SK-N-SH (cell line): ENCODE results near the gene ADGRE2. TPM values are rescaled to one million over a fixed set of nuclear protein-coding genes. Genes with fewer than 3 reads are reported as not detected.
"Not testable (repeated sequence)": the region's sequence is repeated elsewhere in the genome, so short reads cannot be mapped to it uniquely, and the experiment has no call there.

ENCODE experiments used
- CTCF ChIA-PET: fragments of 300-600, 350-600 bp; formaldehyde crosslinking; extraction: SDS; loops from one replicate; lab custom pipeline; 2021; lab: Yijun Ruan, JAX
- POLR2A ChIA-PET: fragments of 350-600 bp; sonication (Branson Sonifier 250); formaldehyde crosslinking; extraction: SDS; loops from one replicate; lab custom pipeline; 2020; ENCODE audit warnings: antibody characterized with exemption, inconsistent platforms; lab: Yijun Ruan, JAX
- DNase-seq: peaks from one replicate; pipeline ENCODE4 v3.0.0; 2012
- H2AFZ ChIP-seq: fragments of 200-600 bp; sonication (generic); 2 replicates; pipeline ENCODE4 v1.8.1; 2016; ENCODE audit warnings: antibody characterized with exemption, mild to moderate bottlenecking, low read depth
- H3F3A ChIP-seq: fragments of 200-600 bp; sonication (generic); replicated peaks from 2 replicates; pipeline ENCODE3; 2016; ENCODE audit warnings: antibody characterized with exemption, mild to moderate bottlenecking; ENCODE audit not compliant: insufficient read depth
- H3K27ac ChIP-seq, 2 experiments: fragments of 200-500 bp in 1 of 2; fragments of 200-600 bp in 1 of 2; sonication (Bioruptor generic) in 1 of 2; sonication (generic), shearing (Covaris generic) in 1 of 2; 2 replicates each; pipeline versions ENCODE4 v1.5.1 to v1.6.1; 2014 to 2016; ENCODE audit warnings: low read depth in 2 of 2, inconsistent platforms in 1 of 2, low read length in 1 of 2, mild to moderate bottlenecking in 1 of 2, mixed read lengths in 1 of 2
- H3K27me3 ChIP-seq: fragments of 200-600 bp; sonication (generic), shearing (Covaris generic); 2 replicates; pipeline ENCODE4 v1.6.1; 2016; ENCODE audit warnings: mixed run types; ENCODE audit not compliant: insufficient read depth
- H3K36me3 ChIP-seq, 2 experiments: fragments of 200-500 bp in 1 of 2; fragments of 200-600 bp in 1 of 2; sonication (Bioruptor generic) in 1 of 2; sonication (generic) in 1 of 2; replicated peaks in 1 of 2; 2 replicates each; pipeline versions ENCODE3 to v1.5.1; 2014 to 2016; ENCODE audit warnings: low read length in 1 of 2, mild to moderate bottlenecking in 1 of 2; ENCODE audit not compliant: insufficient read depth in 2 of 2, control insufficient read depth in 1 of 2
- H3K4me1 ChIP-seq, 2 experiments: fragments of 200-500 bp in 1 of 2; fragments of 200-600 bp in 1 of 2; sonication (Bioruptor generic) in 1 of 2; sonication (generic), shearing (Covaris generic) in 1 of 2; 2 replicates each; pipeline versions ENCODE4 v1.5.1 to v1.6.1; 2014 to 2016; ENCODE audit warnings: low read depth in 1 of 2, low read length in 1 of 2, mixed run types in 1 of 2; ENCODE audit not compliant: insufficient read depth in 2 of 2, control insufficient read depth in 1 of 2
- H3K4me2 ChIP-seq: fragments of 200-600 bp; sonication (generic), shearing (Covaris generic); 2 replicates; pipeline ENCODE4 v1.6.1; 2017; ENCODE audit warnings: mixed run types
- H3K4me3 ChIP-seq, 2 experiments: fragments of 200-500 bp in 1 of 2; fragments of 200-600 bp in 1 of 2; sonication (Bioruptor generic) in 1 of 2; sonication (generic), shearing (Covaris generic) in 1 of 2; 2 replicates each; pipeline versions ENCODE4 v1.5.1 to v1.8.1; 2014 to 2016; ENCODE audit warnings: low read depth in 2 of 2, inconsistent platforms in 1 of 2, low read length in 1 of 2, mild to moderate bottlenecking in 1 of 2, mixed read lengths in 1 of 2, moderate library complexity in 1 of 2
- H3K79me2 ChIP-seq: fragments of 200-600 bp; sonication (generic); 2 replicates; pipeline ENCODE4 v1.8.1; 2017; ENCODE audit warnings: mild to moderate bottlenecking; ENCODE audit not compliant: insufficient read depth
- H3K9ac ChIP-seq: fragments of 200-600 bp; sonication (generic); 2 replicates; pipeline ENCODE4 v1.6.1; 2017; ENCODE audit warnings: mixed run types
- H3K9me2 ChIP-seq: fragments of 200-600 bp; sonication (generic); 2 replicates; pipeline ENCODE4 v1.6.1; 2017; ENCODE audit warnings: mixed run types
- H3K9me3 ChIP-seq: fragments of 200-600 bp; sonication (generic); 2 replicates; pipeline ENCODE4 v1.6.1; 2017; ENCODE audit warnings: mixed run types, mild to moderate bottlenecking, moderate library complexity
- H4K20me1 ChIP-seq: fragments of 200-600 bp; sonication (generic); 2 replicates; pipeline ENCODE4 v1.6.1; 2017; ENCODE audit warnings: mild to moderate bottlenecking, mixed run types; ENCODE audit not compliant: insufficient read depth
- CHD2 ChIP-seq: fragments of 150-350 bp; IDR thresholded peaks from 2 replicates; pipeline ENCODE4 v1.6.1; 2018; ENCODE audit warnings: low read length; ENCODE audit not compliant: partially characterized antibody
- ELF1 ChIP-seq: IDR thresholded peaks from 2 replicates; pipeline ENCODE4 v1.4.0; 2012
- FOSL2 ChIP-seq: IDR thresholded peaks from 2 replicates; pipeline ENCODE4 v1.4.0; 2012; ENCODE audit warnings: low read depth, mild to moderate bottlenecking, moderate library complexity, borderline replicate concordance
- GABPA ChIP-seq: IDR thresholded peaks from 2 replicates; pipeline ENCODE4 v1.4.0; 2012; ENCODE audit warnings: low read depth, mild to moderate bottlenecking
- JUND ChIP-seq: IDR thresholded peaks from 2 replicates; pipeline ENCODE4 v1.4.0; 2012
- MEF2A ChIP-seq: IDR thresholded peaks from 2 replicates; pipeline ENCODE4 v1.4.0; 2012; ENCODE audit warnings: low read depth, borderline replicate concordance
- NFIC ChIP-seq: IDR thresholded peaks from 2 replicates; pipeline ENCODE4 v1.4.0; 2012; ENCODE audit warnings: borderline replicate concordance
- NRF1 ChIP-seq: IDR thresholded peaks from 2 replicates; pipeline ENCODE4 v1.6.1; 2012; ENCODE audit warnings: low read depth, mild to moderate bottlenecking, low read length
- POLR2AphosphoS5 ChIP-seq: IDR thresholded peaks from 2 replicates; pipeline ENCODE4 v1.6.1; 2012; ENCODE audit warnings: low read depth, low read length
- RAD21 ChIP-seq: IDR thresholded peaks from 2 replicates; pipeline ENCODE4 v1.6.1; 2012; ENCODE audit warnings: mild to moderate bottlenecking, low read length
- RCOR1 ChIP-seq: fragments of 150-350 bp; IDR thresholded peaks from 2 replicates; pipeline ENCODE4 v1.6.1; 2017; ENCODE audit warnings: antibody characterized with exemption, low read length
- RXRA ChIP-seq: IDR thresholded peaks from 2 replicates; pipeline ENCODE4 v1.4.0; 2012; ENCODE audit warnings: low read depth, mild to moderate bottlenecking, borderline replicate concordance
- SIN3A ChIP-seq: IDR thresholded peaks from 2 replicates; pipeline ENCODE4 v1.6.1; 2012; ENCODE audit warnings: low read depth, mild to moderate bottlenecking, low read length, moderate library complexity, borderline replicate concordance
- TAF1 ChIP-seq: IDR thresholded peaks from 2 replicates; pipeline ENCODE4 v1.6.1; 2012; ENCODE audit warnings: low read depth, mild to moderate bottlenecking, low read length, moderate library complexity, borderline replicate concordance
- TEAD4 ChIP-seq: IDR thresholded peaks from 2 replicates; pipeline ENCODE4 v1.4.0; 2012; ENCODE audit warnings: mild to moderate bottlenecking, borderline replicate concordance; ENCODE audit not compliant: insufficient read depth
- USF1 ChIP-seq: IDR thresholded peaks from 2 replicates; pipeline ENCODE4 v1.4.0; 2012; ENCODE audit warnings: low read depth, borderline replicate concordance
- USF2 ChIP-seq: fragments of 150-350 bp; IDR thresholded peaks from 2 replicates; pipeline ENCODE4 v1.6.1; 2017; ENCODE audit warnings: antibody characterized with exemption, low read length, low read depth, borderline replicate concordance
- WGBS: methylation state at CpG from one replicate; pipeline ENCODE4 v1.1.6; 2017; ENCODE audit warnings: low lambda C conversion rate; 5-methylcytosine and 5-hydroxymethylcytosine counted together
- polyA plus RNA-seq, 3 experiments: library from polyadenylated mRNA; depleted of rRNA; stranded (reverse); fragments of >200 nt; gene quantifications; 2 replicates each; pipeline ENCODE4 v1.2.3, GENCODE V29; 2012
- TF ChIP-seq, protein P1 (sequence below): fragments of 200-600 bp; sonication (generic); IDR thresholded peaks from 2 replicates; pipeline ENCODE4 v1.6.1; 2017; ENCODE audit warnings: antibody characterized with exemption, mild to moderate bottlenecking, moderate library complexity

The ADGRE2 gene
- polyA plus RNA-seq (2012; rRNA removed): 0.02 TPM in 1 of 2 replicates, not detected in the other
- 0.03 TPM in 1 of 2 replicates, not detected in the other for polyA plus RNA-seq (2012; cell fraction: cytosol; rRNA removed)
- 0.02 TPM in 1 of 2 replicates, not detected in the other for polyA plus RNA-seq (2012; cell fraction: nucleus; rRNA removed)

DNA sequence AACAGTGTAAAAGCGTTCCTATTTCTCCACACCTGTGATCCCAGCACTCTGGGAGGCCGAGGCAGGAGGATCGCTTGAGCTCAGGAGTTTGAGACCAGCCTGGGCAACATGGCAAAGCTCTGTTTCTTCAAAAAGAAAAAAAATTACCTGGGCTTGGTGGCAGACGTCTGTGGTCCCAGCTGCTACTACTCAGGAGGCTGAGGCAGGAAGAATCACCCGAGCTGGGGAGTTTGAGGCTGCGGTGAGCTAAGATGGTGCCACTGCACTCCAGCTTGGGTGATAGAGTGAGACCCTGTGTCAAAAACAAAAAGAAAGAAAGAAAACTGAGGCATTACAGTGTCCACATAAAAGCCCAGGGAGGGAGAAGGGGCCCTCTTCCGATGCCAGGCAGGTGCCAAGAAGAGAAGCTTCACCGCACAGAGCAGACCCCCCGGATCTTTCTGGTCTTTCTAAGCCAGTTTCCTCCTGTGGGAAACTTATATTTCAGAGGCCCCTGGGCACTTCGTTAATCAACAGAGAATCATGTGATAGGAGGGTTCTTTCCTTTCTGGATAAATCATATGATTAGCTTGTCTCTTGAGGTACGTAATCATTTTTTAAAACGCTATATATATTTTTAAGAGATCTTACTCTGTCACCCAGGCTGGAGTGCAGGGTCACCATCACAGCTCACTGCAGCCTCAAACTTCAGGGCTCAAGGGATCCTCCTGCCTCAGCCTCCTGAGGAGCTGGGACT is at the start of gene ADGRE2:
Gene ADGRE2, minus strand, starts transcription at position 451 of the 736 bp plus-strand sequence. CDS start 1,804 bp downstream, outside the sequence.
- POLR2A ChIA-PET: not testable (repeated sequence)
- WGBS: 27% methylated on average over 12 of the region's 12 CpGs

DNA sequence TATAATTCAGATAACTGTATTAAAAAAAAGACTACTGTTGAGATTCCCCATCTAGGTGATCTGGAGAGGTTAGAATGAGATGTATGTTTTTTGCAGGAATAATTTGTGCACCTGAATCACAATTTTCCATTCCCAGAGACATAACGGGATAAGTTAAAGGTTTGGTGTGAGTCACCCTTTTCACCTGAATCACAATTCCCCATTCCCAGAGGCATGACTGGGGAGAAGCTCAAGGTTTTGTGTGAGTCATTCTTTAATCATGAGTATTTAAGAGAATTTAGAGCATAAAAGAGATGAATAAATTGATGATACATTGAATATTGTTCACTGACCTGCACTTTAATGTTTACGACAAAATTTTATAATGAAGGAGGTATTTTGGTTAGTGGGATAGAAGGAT is 47.6 kb upstream of the ADGRE2 start:
- Histone ChIP-seq H3K4me3 (no peak overlapping the region), H3K27me3 (peaks cover 9% of the 10 kb centered on the region; the same call in 1 of the 2 replicates), H3K9ac (no peak overlapping the region), H3K9me3 (no peaks in the 10 kb centered on the region), H3K27ac (no peak overlapping the region), H3K36me3 (no peaks in the 10 kb centered on the region), H3K9me2 (no peaks in the 10 kb centered on the region), H3K79me2 (no peaks in the 10 kb centered on the region), H2AFZ (no peak overlapping the region), H3K4me1 (no peaks in the 10 kb centered on the region), H3K4me2 (no peak overlapping the region), H4K20me1 (no peaks in the 10 kb centered on the region), H3F3A (no peaks in the 10 kb centered on the region)
- DNase-seq: no peak
- CTCF ChIA-PET: no interaction called here
- TF ChIP-seq FOSL2: no peak
- no peak for TF ChIP-seq POLR2AphosphoS5
- TF ChIP-seq RAD21: no peak
- TF ChIP-seq, protein P1, sequence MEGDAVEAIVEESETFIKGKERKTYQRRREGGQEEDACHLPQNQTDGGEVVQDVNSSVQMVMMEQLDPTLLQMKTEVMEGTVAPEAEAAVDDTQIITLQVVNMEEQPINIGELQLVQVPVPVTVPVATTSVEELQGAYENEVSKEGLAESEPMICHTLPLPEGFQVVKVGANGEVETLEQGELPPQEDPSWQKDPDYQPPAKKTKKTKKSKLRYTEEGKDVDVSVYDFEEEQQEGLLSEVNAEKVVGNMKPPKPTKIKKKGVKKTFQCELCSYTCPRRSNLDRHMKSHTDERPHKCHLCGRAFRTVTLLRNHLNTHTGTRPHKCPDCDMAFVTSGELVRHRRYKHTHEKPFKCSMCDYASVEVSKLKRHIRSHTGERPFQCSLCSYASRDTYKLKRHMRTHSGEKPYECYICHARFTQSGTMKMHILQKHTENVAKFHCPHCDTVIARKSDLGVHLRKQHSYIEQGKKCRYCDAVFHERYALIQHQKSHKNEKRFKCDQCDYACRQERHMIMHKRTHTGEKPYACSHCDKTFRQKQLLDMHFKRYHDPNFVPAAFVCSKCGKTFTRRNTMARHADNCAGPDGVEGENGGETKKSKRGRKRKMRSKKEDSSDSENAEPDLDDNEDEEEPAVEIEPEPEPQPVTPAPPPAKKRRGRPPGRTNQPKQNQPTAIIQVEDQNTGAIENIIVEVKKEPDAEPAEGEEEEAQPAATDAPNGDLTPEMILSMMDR: no peak
- POLR2A ChIA-PET: no interaction called here
- WGBS: 1% methylated on average over 2 of the region's 2 CpGs

More for the DNA sequence above, at the start of gene ADGRE2:
- DNase-seq, H3K9me2 ChIP-seq, H3F3A ChIP-seq, H3K4me1 ChIP-seq, H3K9me3 ChIP-seq, H4K20me1 ChIP-seq, H3K36me3 ChIP-seq, H3K9ac ChIP-seq, H2AFZ ChIP-seq, H3K79me2 ChIP-seq, H3K27ac ChIP-seq, H3K4me3 ChIP-seq, CTCF ChIA-PET, H3K4me2 ChIP-seq: not testable (repeated sequence)
- peaks cover 28% of the 10 kb centered on the region for H3K27me3 ChIP-seq

DNA sequence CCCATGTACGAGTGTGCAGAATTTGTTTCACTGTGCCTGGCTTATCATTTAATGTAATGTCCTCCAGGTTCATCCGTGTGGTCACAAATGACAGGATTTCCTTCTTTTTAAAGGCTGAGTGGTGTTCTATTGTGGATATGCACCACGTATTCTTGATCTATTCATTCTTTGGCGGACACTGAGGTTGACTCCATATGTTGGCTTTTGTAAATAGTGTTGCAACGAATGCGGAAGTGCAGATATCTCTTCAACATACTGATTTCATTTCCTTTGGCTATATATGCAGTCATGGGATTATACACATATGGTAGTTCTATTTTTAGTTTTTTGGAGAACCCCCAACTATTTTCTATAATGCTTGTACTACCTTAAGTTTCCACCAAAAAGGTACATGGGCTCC is 43.6 kb upstream of the ADGRE2 start:
- H3K9me3 ChIP-seq: no peaks in the 10 kb centered on the region
- H2AFZ ChIP-seq: no peak overlapping the region
- no peak overlapping the region for H3K27ac ChIP-seq
- DNase-seq: no peak
- CTCF ChIA-PET: no interaction called here
- H3K9ac ChIP-seq: no peak overlapping the region
- TF ChIP-seq ELF1: no peak
- TF ChIP-seq NRF1: no peak
- no peak for TF ChIP-seq MEF2A
- no peak for TF ChIP-seq RXRA
- no peak for TF ChIP-seq TEAD4
- no peak for TF ChIP-seq GABPA
- no peak for TF ChIP-seq NFIC
- no peak for TF ChIP-seq USF2
- no peak for TF ChIP-seq USF1
- TF ChIP-seq JUND: no peak
- TF ChIP-seq FOSL2: no peak
- TF ChIP-seq SIN3A: no peak
- no peak for TF ChIP-seq TAF1
- no peak for TF ChIP-seq CHD2
- TF ChIP-seq RCOR1: no peak
- TF ChIP-seq, all 33 proteins: peak for 0
- no peak overlapping the region for H3K4me2 ChIP-seq
- WGBS: 3% methylated on average over 6 of the region's 6 CpGs
- H3K36me3 ChIP-seq: no peaks in the 10 kb centered on the region
- no peaks in the 10 kb centered on the region; the same call in 1 of the 2 replicates for H3K27me3 ChIP-seq
- H4K20me1 ChIP-seq: no peaks in the 10 kb centered on the region
- no peaks in the 10 kb centered on the region for H3K79me2 ChIP-seq
- no peaks in the 10 kb centered on the region for H3F3A ChIP-seq
- no peaks in the 10 kb centered on the region for H3K4me1 ChIP-seq
- no peaks in the 10 kb centered on the region for H3K9me2 ChIP-seq
- no peak overlapping the region for H3K4me3 ChIP-seq
- POLR2A ChIA-PET: no interaction called here
